H9 (cell line): ENCODE results near the gene HOXD10. TPM values are rescaled to one million over a fixed set of nuclear protein-coding genes. Genes with fewer than 3 reads are reported as not detected.

Experiments
- DNase-seq: peaks from one replicate; pipeline ENCODE4 v3.0.0-alpha.2; 2017
- H2AFZ ChIP-seq: one replicate; pipeline ENCODE4 v1.6.1; 2013; ENCODE audit warnings: mild to moderate bottlenecking, low read length, control low read depth, moderate library complexity
- H2AK5ac ChIP-seq: 2 replicates; pipeline ENCODE4 v1.6.1; 2013; ENCODE audit warnings: low read length, control low read depth, mixed read lengths; ENCODE audit not compliant: insufficient read length
- H2BK120ac ChIP-seq: one replicate; pipeline ENCODE4 v1.6.1; 2013; ENCODE audit warnings: low read depth, mild to moderate bottlenecking, low read length, control low read depth, inconsistent platforms; ENCODE audit not compliant: poor library complexity, severe bottlenecking
- H2BK12ac ChIP-seq: 2 replicates; pipeline ENCODE4 v1.6.1; 2013; ENCODE audit warnings: low read length, control low read depth, mixed read lengths, low read depth; ENCODE audit not compliant: insufficient read length
- H2BK15ac ChIP-seq: 2 replicates; pipeline ENCODE4 v1.6.1; 2013; ENCODE audit warnings: low read depth, low read length, control low read depth
- H2BK20ac ChIP-seq: one replicate; pipeline ENCODE4 v1.6.1; 2013; ENCODE audit warnings: low read depth, mild to moderate bottlenecking, low read length, control low read depth, inconsistent platforms; ENCODE audit not compliant: poor library complexity, severe bottlenecking
- H2BK5ac ChIP-seq: 2 replicates; pipeline ENCODE4 v1.6.1; 2013; ENCODE audit warnings: low read length, control low read depth, mixed read lengths; ENCODE audit not compliant: insufficient read length
- H3K14ac ChIP-seq: 2 replicates; pipeline ENCODE4 v1.6.1; 2013; ENCODE audit warnings: low read length, control low read depth; ENCODE audit not compliant: insufficient read depth
- H3K18ac ChIP-seq: 2 replicates; pipeline ENCODE4 v1.6.1; 2013; ENCODE audit warnings: low read depth, mild to moderate bottlenecking, mixed read lengths, low read length, control low read depth; ENCODE audit not compliant: insufficient read length
- H3K23ac ChIP-seq: 2 replicates; pipeline ENCODE4 v1.6.1; 2013; ENCODE audit warnings: low read length, control low read depth, mixed read lengths, low read depth; ENCODE audit not compliant: insufficient read length
- H3K23me2 ChIP-seq: 2 replicates; pipeline ENCODE4 v1.6.1; 2013; ENCODE audit warnings: low read depth, mild to moderate bottlenecking, mixed read lengths, low read length, control low read depth; ENCODE audit not compliant: insufficient read length, poor library complexity, severe bottlenecking
- H3K27ac ChIP-seq: 2 replicates; pipeline ENCODE4 v1.5.1; 2013; ENCODE audit warnings: low read length, control low read depth, mixed read lengths, low read depth; ENCODE audit not compliant: insufficient read length
- H3K27me3 ChIP-seq: 2 replicates; pipeline ENCODE4 v1.6.1; 2013; ENCODE audit warnings: low read length, control low read depth, inconsistent platforms; ENCODE audit not compliant: insufficient read depth
- H3K4ac ChIP-seq: 2 replicates; pipeline ENCODE4 v1.6.1; 2013; ENCODE audit warnings: low read depth, mild to moderate bottlenecking, control low read depth, inconsistent platforms, low read length, moderate library complexity
- H3K4me1 ChIP-seq: 2 replicates; pipeline ENCODE4 v1.6.1; 2013; ENCODE audit warnings: low read length, control low read depth, inconsistent platforms; ENCODE audit not compliant: insufficient read depth
- H3K4me2 ChIP-seq: 2 replicates; pipeline ENCODE4 v1.6.1; 2013; ENCODE audit warnings: low read length, control low read depth, mixed read lengths; ENCODE audit not compliant: insufficient read length, insufficient read depth
- H3K56ac ChIP-seq: 2 replicates; pipeline ENCODE4 v1.6.1; 2013; ENCODE audit warnings: low read depth, mild to moderate bottlenecking, mixed read lengths, low read length, control low read depth; ENCODE audit not compliant: insufficient read length
- H3K79me1 ChIP-seq: 2 replicates; pipeline ENCODE4 v1.6.1; 2013; ENCODE audit warnings: low read depth, mild to moderate bottlenecking, moderate library complexity, low read length, control low read depth, inconsistent platforms; ENCODE audit not compliant: insufficient read depth, poor library complexity, severe bottlenecking
- H3K79me2 ChIP-seq: 2 replicates; pipeline ENCODE4 v1.6.1; 2013; ENCODE audit warnings: low read length, control low read depth, inconsistent platforms; ENCODE audit not compliant: insufficient read depth
- H3K9ac ChIP-seq: 2 replicates; pipeline ENCODE4 v1.6.1; 2013; ENCODE audit warnings: low read length, control low read depth, mixed read lengths; ENCODE audit not compliant: insufficient read length; ENCODE audit errors: extremely low read depth
- H3K9me3 ChIP-seq: one replicate; pipeline ENCODE4 v1.6.1; 2013; ENCODE audit warnings: low read depth, low read length, inconsistent platforms; ENCODE audit not compliant: control insufficient read depth
- H3T11ph ChIP-seq: one replicate; pipeline ENCODE4 v1.6.1; 2013; ENCODE audit warnings: mild to moderate bottlenecking, low read length, control low read depth, inconsistent platforms
- H4K20me1 ChIP-seq: one replicate; pipeline ENCODE4 v1.6.1; 2013; ENCODE audit not compliant: control insufficient read depth, insufficient read length, insufficient read depth
- H4K5ac ChIP-seq: 2 replicates; pipeline ENCODE4 v1.6.1; 2013; ENCODE audit warnings: low read depth, mild to moderate bottlenecking, mixed read lengths, low read length, control low read depth; ENCODE audit not compliant: insufficient read length
- H4K8ac ChIP-seq: replicated peaks from 2 replicates; pipeline ENCODE4 v1.6.1; 2013; ENCODE audit warnings: low read length, control low read depth, mixed read lengths, low read depth; ENCODE audit not compliant: insufficient read length
- H4K91ac ChIP-seq: 2 replicates; pipeline ENCODE4 v1.6.1; 2013; ENCODE audit warnings: low read depth, mild to moderate bottlenecking, moderate library complexity, mixed read lengths, low read length, control low read depth; ENCODE audit not compliant: insufficient read length
- H3K27ac Mint-ChIP-seq, 3 experiments: 2 replicates in 2 of 3; 3 replicates in 1 of 3; pipeline ENCODE4 v1.8.0; 2020 to 2021; ENCODE audit warnings: mixed read lengths in 3 of 3, mild to moderate bottlenecking in 1 of 3, moderate library complexity in 1 of 3
- H3K27me3 Mint-ChIP-seq: 2 replicates; pipeline ENCODE4 v1.8.0; 2021; ENCODE audit warnings: low read depth, mild to moderate bottlenecking, moderate library complexity, mixed read lengths
- H3K36me3 Mint-ChIP-seq, 3 experiments: 2 replicates in 2 of 3; 3 replicates in 1 of 3; pipeline ENCODE4 v1.8.0; 2020 to 2021; ENCODE audit warnings: low read depth in 3 of 3, mixed read lengths in 3 of 3; ENCODE audit not compliant: insufficient read depth in 1 of 3
- H3K4me1 Mint-ChIP-seq, 2 experiments: 2 replicates each; pipeline ENCODE4 v1.8.0; 2020; ENCODE audit warnings: mixed read lengths in 2 of 2
- H3K4me3 Mint-ChIP-seq, 2 experiments: 2 replicates in 1 of 2; 3 replicates in 1 of 2; pipeline ENCODE4 v1.8.0; 2020 to 2021; ENCODE audit warnings: mild to moderate bottlenecking in 2 of 2, mixed read lengths in 2 of 2, moderate library complexity in 1 of 2
- H3K9me3 Mint-ChIP-seq, 2 experiments: 2 replicates in 1 of 2; 3 replicates in 1 of 2; pipeline ENCODE4 v1.8.0; 2020; ENCODE audit warnings: mild to moderate bottlenecking in 2 of 2, mixed read lengths in 2 of 2, moderate library complexity in 1 of 2
- WGBS: extraction: QIAGEN DNeasy Blood & Tissue Kit; methylation state at CpG from one replicate; pipeline ENCODE4 v1.1.7; 2013; ENCODE audit warnings: missing lambda C conversion rate, low lambda C conversion rate, mixed read lengths; ENCODE audit not compliant: insufficient read length; ENCODE audit errors: extremely low coverage; 5-methylcytosine and 5-hydroxymethylcytosine counted together
- total RNA-seq: library from RNA; stranded (reverse); gene quantifications from 2 replicates; pipeline ENCODE4 v1.2.1, GENCODE V29; 2021
- TF ChIP-seq, protein P1 (sequence below): fragments of 200-600 bp; sonication (generic); conservative IDR thresholded peaks from 3 replicates; pipeline ENCODE4 v1.8.0; 2021; ENCODE audit warnings: antibody characterized with exemption, mild to moderate bottlenecking

HOXD10 gene
- total RNA-seq, 1 experiment from 2014 or later: not detected

DNA sequence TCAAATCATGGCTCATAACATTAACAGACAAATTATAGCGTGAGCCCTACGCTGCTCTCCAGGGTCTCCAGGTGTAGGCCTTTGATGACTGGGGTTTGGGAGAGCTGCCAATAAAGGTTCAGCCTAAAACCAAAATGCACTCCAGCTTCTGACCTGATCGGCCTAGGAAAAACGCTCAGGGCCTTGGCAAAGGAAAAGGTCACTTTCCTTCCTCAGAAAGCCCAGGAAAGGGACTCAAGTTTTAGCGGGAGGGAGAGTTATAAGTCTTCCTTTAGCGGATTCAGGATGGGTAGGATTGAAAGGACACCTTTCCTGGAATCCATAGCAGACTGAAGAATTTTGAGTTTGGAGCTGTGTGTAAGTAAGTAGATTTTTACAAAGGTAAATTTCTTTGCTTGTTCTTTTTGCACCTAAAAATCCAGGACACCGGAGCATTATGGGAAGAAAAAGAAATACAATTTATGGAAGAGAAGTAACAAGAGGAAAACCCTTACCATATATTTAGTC, 41.6 kb upstream of the HOXD10 start:
- Histone ChIP-seq H3K27me3 (peaks cover 90% of the 10 kb centered on the region), H2BK20ac (no peak overlapping the region), H3K9me3 (no peaks in the 10 kb centered on the region), H3K79me2 (no peaks in the 10 kb centered on the region), H3K4ac (no peak overlapping the region), H2BK12ac (no peak overlapping the region), H3K4me2 (no peak overlapping the region), H3K79me1 (no peaks in the 10 kb centered on the region), H3K14ac (no peak overlapping the region), H2BK5ac (no peak overlapping the region), H2AK5ac (no peak overlapping the region), H3K9ac (no peak overlapping the region), H3K56ac (no peak overlapping the region), H4K20me1 (no peaks in the 10 kb centered on the region), H3K4me1 (no peaks in the 10 kb centered on the region), H2AFZ (no peak overlapping the region), H4K5ac (no peak overlapping the region), H2BK120ac (no peak overlapping the region), H3K27ac (no peak overlapping the region), H4K91ac (no peak overlapping the region), H3K23ac (no peak overlapping the region), H3T11ph (no peak overlapping the region), H2BK15ac (no peak overlapping the region), H4K8ac (no peak overlapping the region), H3K23me2 (peaks cover 7% of the 10 kb centered on the region), H3K18ac (no peak overlapping the region)
- H3K27me3 Mint-ChIP-seq: peaks cover 99% of the 10 kb centered on the region
- peaks cover 5 to 7% of the 10 kb centered on the region in 2 experiments; a peak in 4 of 5 replicates for H3K9me3 Mint-ChIP-seq
- WGBS: no CpG with 5 or more reads among the region's 7 CpGs
- H3K36me3 Mint-ChIP-seq: peaks cover 0 to 4% (median 0%) of the 10 kb centered on the region in 3 experiments; a peak in 1 of 7 replicates
- TF ChIP-seq, protein P1, sequence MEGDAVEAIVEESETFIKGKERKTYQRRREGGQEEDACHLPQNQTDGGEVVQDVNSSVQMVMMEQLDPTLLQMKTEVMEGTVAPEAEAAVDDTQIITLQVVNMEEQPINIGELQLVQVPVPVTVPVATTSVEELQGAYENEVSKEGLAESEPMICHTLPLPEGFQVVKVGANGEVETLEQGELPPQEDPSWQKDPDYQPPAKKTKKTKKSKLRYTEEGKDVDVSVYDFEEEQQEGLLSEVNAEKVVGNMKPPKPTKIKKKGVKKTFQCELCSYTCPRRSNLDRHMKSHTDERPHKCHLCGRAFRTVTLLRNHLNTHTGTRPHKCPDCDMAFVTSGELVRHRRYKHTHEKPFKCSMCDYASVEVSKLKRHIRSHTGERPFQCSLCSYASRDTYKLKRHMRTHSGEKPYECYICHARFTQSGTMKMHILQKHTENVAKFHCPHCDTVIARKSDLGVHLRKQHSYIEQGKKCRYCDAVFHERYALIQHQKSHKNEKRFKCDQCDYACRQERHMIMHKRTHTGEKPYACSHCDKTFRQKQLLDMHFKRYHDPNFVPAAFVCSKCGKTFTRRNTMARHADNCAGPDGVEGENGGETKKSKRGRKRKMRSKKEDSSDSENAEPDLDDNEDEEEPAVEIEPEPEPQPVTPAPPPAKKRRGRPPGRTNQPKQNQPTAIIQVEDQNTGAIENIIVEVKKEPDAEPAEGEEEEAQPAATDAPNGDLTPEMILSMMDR: no peak
- H3K4me3 Mint-ChIP-seq: peak overlapping the region in 1 of 2 experiments; percentile 31; a peak in 2 of 5 replicates
- H3K27ac Mint-ChIP-seq: no peak overlapping the region
- no peak for DNase-seq
- peaks cover 15 to 34% of the 10 kb centered on the region in 2 experiments for H3K4me1 Mint-ChIP-seq
